AG04450 (cell line): Measurements from ENCODE around the gene MXRA8. TPM values are rescaled to one million over a fixed set of nuclear protein-coding genes. Genes with fewer than 3 reads are reported as not detected.

Experiments
- CTCF ChIA-PET: fragments of 300-600, 350-600 bp; formaldehyde crosslinking; extraction: SDS; loops from one replicate; lab custom pipeline; 2022; ENCODE audit warnings: antibody characterized with exemption, inconsistent platforms; lab: Charles Lee
- POLR2A ChIA-PET: fragments of 350-600 bp; formaldehyde crosslinking; extraction: SDS; loops from one replicate; lab custom pipeline; 2021; ENCODE audit warnings: antibody characterized with exemption, inconsistent platforms; lab: Yijun Ruan, JAX
- DNase-seq: peaks from one replicate; pipeline ENCODE4 v3.0.0-alpha.2; 2011; ENCODE audit warnings: low read depth, low spot score
- H3K27ac ChIP-seq: one replicate; pipeline ENCODE4 v1.5.1; 2012; ENCODE audit warnings: low read depth, low read length, control low read depth
- H3K27me3 ChIP-seq: one replicate; pipeline ENCODE4 v1.6.0; 2012; ENCODE audit warnings: low read length; ENCODE audit not compliant: control insufficient read depth, insufficient read depth
- H3K4me3 ChIP-seq: 2 replicates; pipeline ENCODE4 v1.5.1; 2011; ENCODE audit warnings: mild to moderate bottlenecking, low read depth, low read length, control low read depth
- H3K9me3 ChIP-seq: 2 replicates; pipeline ENCODE4 v1.5.1; 2012; ENCODE audit warnings: low read length; ENCODE audit not compliant: control insufficient read depth, insufficient read depth
- polyA plus RNA-seq: library from polyadenylated mRNA; depleted of rRNA; stranded (reverse); fragments of >200 nt; gene quantifications from 2 replicates; pipeline ENCODE4 v1.2.3, GENCODE V29; 2011
- TF ChIP-seq, protein P1 (sequence below): IDR thresholded peaks from 2 replicates; pipeline ENCODE4 v1.5.1; 2011; ENCODE audit warnings: low read depth, low read length, control low read depth, inconsistent platforms

The MXRA8 gene
- polyA plus RNA-seq, 1 experiment, result 186 TPM

DNA sequence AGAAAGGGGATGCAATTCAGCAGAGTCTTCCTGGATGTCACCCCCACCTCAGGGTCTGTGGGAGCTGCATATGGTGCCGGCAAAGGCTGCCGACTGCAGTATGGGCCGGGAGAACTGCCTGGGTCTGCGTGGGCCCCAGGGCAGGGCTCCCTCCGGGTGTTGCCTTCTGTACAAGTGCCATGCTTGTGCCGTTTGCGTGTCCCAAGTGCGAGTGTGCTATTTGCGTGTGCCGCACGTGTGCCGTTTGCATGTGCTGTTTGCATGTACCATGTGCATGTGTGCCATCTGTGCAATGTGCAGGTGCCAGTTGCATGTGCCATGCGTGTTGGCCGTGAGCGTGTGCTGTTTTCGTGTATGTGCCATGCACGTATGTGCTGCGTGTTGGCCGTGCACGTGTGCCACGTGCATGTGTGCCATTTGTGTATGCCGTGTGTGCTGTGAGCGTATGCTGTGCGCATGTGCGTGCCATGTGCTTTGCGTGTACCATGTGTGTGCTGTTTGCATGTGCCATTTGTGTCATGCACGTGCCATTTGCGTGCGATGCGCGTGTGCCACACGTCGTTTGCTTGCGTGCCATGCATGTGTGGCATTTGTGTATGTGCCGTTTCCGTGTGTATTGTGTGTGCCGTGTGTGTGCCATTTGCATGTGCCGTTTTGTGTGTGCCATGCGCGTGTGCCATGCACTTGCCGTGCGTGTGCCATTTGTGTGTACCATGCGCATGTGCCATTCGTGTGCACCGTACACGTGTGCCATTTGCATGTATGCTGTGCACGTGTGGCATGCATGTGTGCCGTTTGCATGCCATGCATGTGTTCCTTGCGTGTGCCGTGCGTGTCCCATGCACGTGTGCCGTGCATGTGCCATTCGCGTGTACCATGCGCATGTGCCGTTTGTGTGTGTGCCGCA lies 28.8 kb downstream of the MXRA8 start:
- POLR2A ChIA-PET, result interaction anchor here (1.0 kb wide), 1 partner anchor 10 kb away, joined by 3 read pairs; no protein-coding TSS in a partner anchor
- Histone ChIP-seq H3K9me3 (peaks cover 19% of the 10 kb centered on the region; the same call in 1 of the 2 replicates), H3K4me3 (no peak overlapping the region), H3K27me3 (no peaks in the 10 kb centered on the region), H3K27ac (no peak overlapping the region)
- TF ChIP-seq, protein P1, sequence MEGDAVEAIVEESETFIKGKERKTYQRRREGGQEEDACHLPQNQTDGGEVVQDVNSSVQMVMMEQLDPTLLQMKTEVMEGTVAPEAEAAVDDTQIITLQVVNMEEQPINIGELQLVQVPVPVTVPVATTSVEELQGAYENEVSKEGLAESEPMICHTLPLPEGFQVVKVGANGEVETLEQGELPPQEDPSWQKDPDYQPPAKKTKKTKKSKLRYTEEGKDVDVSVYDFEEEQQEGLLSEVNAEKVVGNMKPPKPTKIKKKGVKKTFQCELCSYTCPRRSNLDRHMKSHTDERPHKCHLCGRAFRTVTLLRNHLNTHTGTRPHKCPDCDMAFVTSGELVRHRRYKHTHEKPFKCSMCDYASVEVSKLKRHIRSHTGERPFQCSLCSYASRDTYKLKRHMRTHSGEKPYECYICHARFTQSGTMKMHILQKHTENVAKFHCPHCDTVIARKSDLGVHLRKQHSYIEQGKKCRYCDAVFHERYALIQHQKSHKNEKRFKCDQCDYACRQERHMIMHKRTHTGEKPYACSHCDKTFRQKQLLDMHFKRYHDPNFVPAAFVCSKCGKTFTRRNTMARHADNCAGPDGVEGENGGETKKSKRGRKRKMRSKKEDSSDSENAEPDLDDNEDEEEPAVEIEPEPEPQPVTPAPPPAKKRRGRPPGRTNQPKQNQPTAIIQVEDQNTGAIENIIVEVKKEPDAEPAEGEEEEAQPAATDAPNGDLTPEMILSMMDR, result no peak
- DNase-seq, result no peak
- CTCF ChIA-PET, result no interaction called here

DNA sequence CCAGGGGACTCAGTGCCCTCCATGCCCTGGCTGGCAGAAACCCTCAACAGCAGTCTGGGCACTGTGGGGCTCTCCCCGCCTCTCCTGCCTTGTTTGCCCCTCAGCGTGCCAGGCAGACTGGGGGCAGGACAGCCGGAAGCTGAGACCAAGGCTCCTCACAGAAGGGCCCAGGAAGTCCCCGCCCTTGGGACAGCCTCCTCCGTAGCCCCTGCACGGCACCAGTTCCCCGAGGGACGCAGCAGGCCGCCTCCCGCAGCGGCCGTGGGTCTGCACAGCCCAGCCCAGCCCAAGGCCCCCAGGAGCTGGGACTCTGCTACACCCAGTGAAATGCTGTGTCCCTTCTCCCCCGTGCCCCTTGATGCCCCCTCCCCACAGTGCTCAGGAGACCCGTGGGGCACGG lies 30.1 kb downstream of the MXRA8 start:
- POLR2A ChIA-PET, result no interaction called here
- TF ChIP-seq, protein P1, result no peak
- CTCF ChIA-PET, result no interaction called here
- Histone ChIP-seq H3K9me3 (peaks cover 19% of the 10 kb centered on the region; the same call in 1 of the 2 replicates), H3K27ac (no peak overlapping the region), H3K4me3 (no peak overlapping the region), H3K27me3 (no peaks in the 10 kb centered on the region)
- DNase-seq, result no peak

DNA sequence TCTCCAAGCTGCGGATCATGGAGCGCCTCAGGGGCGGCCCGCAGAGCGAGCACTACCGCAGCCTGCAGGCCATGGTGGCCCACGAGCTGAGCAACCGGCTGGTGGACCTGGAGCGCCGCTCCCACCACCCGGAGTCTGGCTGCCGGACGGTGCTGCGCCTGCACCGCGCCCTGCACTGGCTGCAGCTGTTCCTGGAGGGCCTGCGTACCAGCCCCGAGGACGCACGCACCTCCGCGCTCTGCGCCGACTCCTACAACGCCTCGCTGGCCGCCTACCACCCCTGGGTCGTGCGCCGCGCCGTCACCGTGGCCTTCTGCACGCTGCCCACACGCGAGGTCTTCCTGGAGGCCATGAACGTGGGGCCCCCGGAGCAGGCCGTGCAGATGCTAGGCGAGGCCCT lies 31.1 kb downstream of the MXRA8 start:
- Histone ChIP-seq H3K27ac (no peak overlapping the region), H3K4me3 (no peak overlapping the region), H3K27me3 (no peaks in the 10 kb centered on the region), H3K9me3 (peaks cover 19% of the 10 kb centered on the region; the same call in 1 of the 2 replicates)
- ChIA-PET POLR2A (no interaction called here), CTCF (no interaction called here)
- DNase-seq, result no peak
- TF ChIP-seq, protein P1, result no peak

DNA sequence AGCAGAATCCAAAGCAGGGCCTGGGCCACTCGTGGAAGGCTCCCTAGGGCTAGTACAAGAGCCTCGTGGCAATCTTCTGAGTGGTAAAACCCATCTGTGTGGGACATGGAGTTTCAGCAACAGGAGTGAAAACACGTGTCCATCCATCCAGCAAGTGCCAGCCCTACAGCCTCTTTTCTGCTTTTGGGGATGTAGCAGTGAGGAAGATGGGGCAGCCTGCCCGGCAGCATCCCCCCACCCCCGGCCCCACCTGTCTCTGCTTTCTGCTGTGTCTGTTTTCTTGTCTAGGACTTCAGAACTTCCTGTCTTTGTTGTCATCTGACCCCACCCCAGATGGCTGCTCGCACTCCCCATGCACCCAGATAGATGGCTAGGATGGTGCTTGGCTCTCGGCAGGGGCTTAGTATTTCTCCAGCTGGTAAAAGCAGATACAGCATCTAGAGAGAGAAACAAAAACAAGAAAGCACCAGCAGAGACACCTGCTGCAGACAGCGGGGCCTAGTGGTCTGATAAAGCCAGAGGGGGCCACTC lies 32.2 kb downstream of the MXRA8 start:
- no peak overlapping the region for H3K27ac ChIP-seq
- peaks cover 18% of the 10 kb centered on the region; the same call in 1 of the 2 replicates for H3K9me3 ChIP-seq
- DNase-seq, result no peak
- no peak overlapping the region for H3K4me3 ChIP-seq
- ChIA-PET POLR2A (no interaction called here), CTCF (interaction anchor here (1.2 kb wide), 1 partner anchor 45 kb away, joined by 3 read pairs; no protein-coding TSS in a partner anchor)
- TF ChIP-seq, protein P1, result no peak
- H3K27me3 ChIP-seq, result no peaks in the 10 kb centered on the region
